ENCODE results near the gene MFAP2.

- TF ChIP-seq, protein P1, sequence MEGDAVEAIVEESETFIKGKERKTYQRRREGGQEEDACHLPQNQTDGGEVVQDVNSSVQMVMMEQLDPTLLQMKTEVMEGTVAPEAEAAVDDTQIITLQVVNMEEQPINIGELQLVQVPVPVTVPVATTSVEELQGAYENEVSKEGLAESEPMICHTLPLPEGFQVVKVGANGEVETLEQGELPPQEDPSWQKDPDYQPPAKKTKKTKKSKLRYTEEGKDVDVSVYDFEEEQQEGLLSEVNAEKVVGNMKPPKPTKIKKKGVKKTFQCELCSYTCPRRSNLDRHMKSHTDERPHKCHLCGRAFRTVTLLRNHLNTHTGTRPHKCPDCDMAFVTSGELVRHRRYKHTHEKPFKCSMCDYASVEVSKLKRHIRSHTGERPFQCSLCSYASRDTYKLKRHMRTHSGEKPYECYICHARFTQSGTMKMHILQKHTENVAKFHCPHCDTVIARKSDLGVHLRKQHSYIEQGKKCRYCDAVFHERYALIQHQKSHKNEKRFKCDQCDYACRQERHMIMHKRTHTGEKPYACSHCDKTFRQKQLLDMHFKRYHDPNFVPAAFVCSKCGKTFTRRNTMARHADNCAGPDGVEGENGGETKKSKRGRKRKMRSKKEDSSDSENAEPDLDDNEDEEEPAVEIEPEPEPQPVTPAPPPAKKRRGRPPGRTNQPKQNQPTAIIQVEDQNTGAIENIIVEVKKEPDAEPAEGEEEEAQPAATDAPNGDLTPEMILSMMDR (IDR thresholded peaks at IDR 0.05): no peak
- no peak for TF ChIP-seq POLR2A (IDR thresholded peaks at IDR 0.05)
Observed at GRCh38 chr1:17002524-17002902, 22.1 kb upstream of the MFAP2 start.

Measured in Peyer's patch (tissue), 4 donors.